H1 (cell line): ENCODE measurements around the gene CDK5. TPM values are rescaled to one million over a fixed set of nuclear protein-coding genes. Genes with fewer than 3 reads are reported as not detected.

Experiments
- KDM4A ChIP-seq: IDR thresholded peaks from one replicate; pipeline ENCODE4 v1.7.1; 2012; ENCODE audit warnings: low read depth, mild to moderate bottlenecking, moderate library complexity, low read length, inconsistent platforms; ENCODE audit not compliant: severe bottlenecking
- polyA plus RNA-seq, 7 experiments: library from polyadenylated mRNA; depleted of rRNA in 3 of 7; stranded (reverse) in 5 of 7; unstranded in 2 of 7; fragments of >200 nt in 5 of 7; fragments of 200-250 nt in 2 of 7; gene quantifications; 1 replicate in 5 of 7; 2 replicates in 1 of 7; 4 replicates in 1 of 7; pipeline versions ENCODE4 v1.2.1 to v1.2.3, GENCODE V29; 2011 to 2013; ENCODE audit warnings: missing spikeins in 2 of 7, mixed read lengths in 2 of 7
- total RNA-seq: library from RNA; stranded (reverse); fragmentation: NEBNext Ultra II Directional; extraction: Animal tissue kit (Norgen Biotek cat#: 25700); gene quantifications from 2 replicates; pipeline ENCODE4 v1.2.1, GENCODE V29; 2021

Gene CDK5
- total and polyA plus RNA-seq, 2 of the 8 experiments (the other 6 are each of a cell fraction or from before 2014, with no cell fraction given), result 22.8 to 37.2 TPM

GRCh38 chr7:151017370-151017952, 40.2 kb downstream of the CDK5 start (continued):
- TF ChIP-seq KDM4A, result no peak
- TF ChIP-seq, all 59 proteins: peak for 0
